GM10248 (cell line): ENCODE measurements around the gene CCDC92B.

Source experiments
- CTCF ChIA-PET: fragments of 300-600 bp; sonication (Branson Sonifier 250); formaldehyde crosslinking; extraction: SDS; loops from one replicate; lab custom pipeline; 2021; ENCODE audit warnings: antibody characterized with exemption; lab: Yijun Ruan, JAX
- POLR2A ChIA-PET: fragments of 350-650 bp; sonication (Branson Sonifier 250); formaldehyde crosslinking; extraction: SDS; loops from one replicate; lab custom pipeline; 2020; ENCODE audit warnings: antibody characterized with exemption; lab: Yijun Ruan, JAX
- DNase-seq: peaks from one replicate; pipeline ENCODE4 v3.0.0; 2012; ENCODE audit errors: extremely low spot score
- TF ChIP-seq, protein P1 (sequence below): IDR thresholded peaks from 2 replicates; pipeline ENCODE4 v1.5.1; 2012; ENCODE audit warnings: mild to moderate bottlenecking, low read depth; ENCODE audit errors: extremely low read depth, missing control alignments, control extremely low read depth

The CCDC92B gene

DNA sequence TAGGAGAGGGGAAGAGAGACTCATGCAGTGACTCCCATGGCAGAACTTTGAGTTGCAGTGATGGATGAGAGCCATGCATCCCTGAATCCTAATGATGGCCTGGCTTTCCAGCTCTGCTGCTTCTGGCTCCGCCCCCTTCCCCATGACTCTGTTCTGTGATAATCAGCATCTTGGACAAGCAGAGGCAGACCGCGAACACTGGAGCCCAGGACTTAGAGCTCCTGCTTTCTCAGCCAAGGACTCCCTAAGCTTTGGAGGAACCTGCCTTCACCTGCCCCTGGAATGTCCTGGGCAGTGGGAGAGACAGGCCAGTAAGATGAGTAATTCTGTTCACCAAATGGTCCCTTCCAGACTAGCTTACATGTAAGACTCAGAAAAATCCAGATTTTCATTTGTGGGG is 12.5 kb downstream of the CCDC92B start:
- ChIA-PET POLR2A (no interaction called here), CTCF (no interaction called here)
- no peak for DNase-seq
- TF ChIP-seq, protein P1, sequence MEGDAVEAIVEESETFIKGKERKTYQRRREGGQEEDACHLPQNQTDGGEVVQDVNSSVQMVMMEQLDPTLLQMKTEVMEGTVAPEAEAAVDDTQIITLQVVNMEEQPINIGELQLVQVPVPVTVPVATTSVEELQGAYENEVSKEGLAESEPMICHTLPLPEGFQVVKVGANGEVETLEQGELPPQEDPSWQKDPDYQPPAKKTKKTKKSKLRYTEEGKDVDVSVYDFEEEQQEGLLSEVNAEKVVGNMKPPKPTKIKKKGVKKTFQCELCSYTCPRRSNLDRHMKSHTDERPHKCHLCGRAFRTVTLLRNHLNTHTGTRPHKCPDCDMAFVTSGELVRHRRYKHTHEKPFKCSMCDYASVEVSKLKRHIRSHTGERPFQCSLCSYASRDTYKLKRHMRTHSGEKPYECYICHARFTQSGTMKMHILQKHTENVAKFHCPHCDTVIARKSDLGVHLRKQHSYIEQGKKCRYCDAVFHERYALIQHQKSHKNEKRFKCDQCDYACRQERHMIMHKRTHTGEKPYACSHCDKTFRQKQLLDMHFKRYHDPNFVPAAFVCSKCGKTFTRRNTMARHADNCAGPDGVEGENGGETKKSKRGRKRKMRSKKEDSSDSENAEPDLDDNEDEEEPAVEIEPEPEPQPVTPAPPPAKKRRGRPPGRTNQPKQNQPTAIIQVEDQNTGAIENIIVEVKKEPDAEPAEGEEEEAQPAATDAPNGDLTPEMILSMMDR: no peak

DNA sequence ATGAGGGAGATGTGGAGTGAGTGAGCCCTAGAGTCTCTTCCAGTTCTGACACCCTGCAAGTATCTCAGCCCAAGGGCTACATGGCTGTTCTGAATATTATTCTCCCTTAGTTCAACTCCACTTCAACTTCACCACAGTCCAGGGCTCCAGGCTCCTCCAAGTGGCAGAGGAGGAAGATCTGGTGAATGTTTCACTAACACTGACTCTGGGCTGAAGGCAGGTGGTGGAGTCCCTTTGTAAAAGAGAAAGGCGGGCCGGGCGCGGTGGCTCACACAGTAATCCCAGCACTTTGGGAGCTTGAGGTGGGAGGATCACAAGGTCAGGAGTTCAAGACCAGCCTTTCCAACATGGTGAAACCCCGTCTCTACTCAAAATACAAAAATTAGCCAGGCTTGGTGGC is 13.6 kb downstream of the CCDC92B start:
- no peak for DNase-seq
- ChIA-PET POLR2A (no interaction called here), CTCF (no interaction called here)
- TF ChIP-seq, protein P1: no peak

DNA sequence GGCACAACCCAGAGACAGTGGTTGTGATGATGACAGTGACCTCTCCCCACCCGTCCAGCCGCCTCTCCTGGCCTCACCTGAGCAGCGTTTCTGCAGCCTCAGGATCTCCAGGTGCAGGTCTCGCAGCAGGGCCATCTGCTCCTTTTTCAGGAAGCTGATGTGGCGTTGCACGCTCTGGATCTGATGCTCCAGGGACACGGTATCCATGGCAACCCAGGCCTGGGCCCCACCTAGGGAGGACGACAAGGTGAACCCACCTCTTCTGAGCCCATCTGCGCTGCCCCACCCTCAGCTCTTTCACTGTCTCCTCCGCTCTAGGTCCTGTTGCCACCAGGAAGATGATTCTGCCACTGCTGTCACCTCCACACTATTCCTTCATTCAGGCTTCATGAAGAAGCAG is 14.5 kb downstream of the CCDC92B start:
- no peak for DNase-seq
- CTCF ChIA-PET: no interaction called here
- TF ChIP-seq, protein P1: no peak
- POLR2A ChIA-PET: no interaction called here

DNA sequence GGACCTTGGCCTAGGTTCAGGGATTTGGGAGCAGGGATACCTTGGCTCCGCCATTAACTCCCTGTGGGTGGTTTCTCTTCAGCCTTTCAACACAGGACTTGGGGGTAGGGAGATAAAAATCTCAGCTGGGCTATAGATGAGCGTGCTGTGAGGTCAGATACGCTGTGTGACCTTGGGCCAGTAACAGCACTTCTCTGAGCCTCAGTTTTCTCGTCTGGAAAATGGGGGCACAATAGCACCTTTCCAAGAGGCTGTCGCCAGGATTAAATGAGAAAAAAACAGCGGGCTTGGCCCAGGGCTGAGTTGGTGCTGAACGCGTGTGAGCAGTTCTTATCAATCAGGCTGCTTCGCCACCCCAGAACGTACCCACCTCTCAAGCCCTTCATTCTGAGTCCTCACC is 17.6 kb downstream of the CCDC92B start:
- POLR2A ChIA-PET: no interaction called here
- TF ChIP-seq, protein P1: no peak
- no peak for DNase-seq
- CTCF ChIA-PET: no interaction called here

DNA sequence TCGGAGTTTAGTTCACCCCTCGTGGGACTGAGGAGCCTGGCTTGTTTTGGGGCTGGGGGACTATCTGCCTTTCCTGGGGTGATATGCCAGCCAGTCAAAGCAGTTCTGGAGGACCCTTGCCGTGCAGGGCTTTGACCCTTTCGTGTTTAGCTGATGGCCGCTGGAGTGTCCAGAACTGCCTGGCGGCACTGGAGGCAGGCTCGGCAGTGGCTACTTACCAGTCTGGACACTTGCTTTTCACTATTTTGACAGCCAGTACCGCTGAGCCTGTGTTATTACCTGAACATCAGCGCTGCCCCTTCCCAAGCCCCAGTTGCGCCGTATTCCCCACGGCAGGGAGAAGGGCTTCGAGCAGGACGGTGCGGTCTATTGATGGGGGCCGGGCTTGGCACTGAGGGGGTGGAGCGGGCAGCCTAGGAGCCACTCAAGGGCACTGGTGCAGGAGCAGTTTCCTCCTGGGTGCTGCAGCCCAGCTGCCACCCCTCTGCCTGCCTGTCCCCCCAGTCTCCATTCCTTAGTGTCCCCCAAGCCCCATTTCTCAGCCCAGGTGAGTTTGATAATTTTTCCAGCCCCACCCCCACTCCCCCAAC is 18.6 kb downstream of the CCDC92B start:
- ChIA-PET CTCF (no interaction called here), POLR2A (no interaction called here)
- TF ChIP-seq, protein P1: no peak
- DNase-seq: no peak

DNA sequence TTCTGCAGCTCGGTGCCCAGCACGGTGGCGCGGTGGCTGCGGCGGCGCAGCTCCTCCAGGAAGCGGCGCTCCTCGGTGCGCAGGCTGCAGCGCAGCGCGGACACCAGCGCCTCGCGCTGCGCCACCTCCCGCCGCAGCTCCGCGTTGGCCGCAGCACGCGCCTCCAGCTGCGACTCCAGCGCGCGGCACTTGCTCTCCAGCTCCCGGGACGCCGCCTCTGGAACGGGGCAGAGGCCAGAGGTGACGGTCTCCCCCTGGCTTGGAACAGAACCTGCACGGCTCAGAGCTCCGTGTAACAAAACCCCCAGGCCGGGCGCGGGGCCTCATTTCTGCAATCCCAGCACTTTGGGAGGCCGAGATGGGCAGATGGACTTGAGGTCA is 24.7 kb downstream of the CCDC92B start:
- TF ChIP-seq, protein P1: peak; percentile 7

More for the DNA sequence above, 24.7 kb downstream of the CCDC92B start:
- no peak for DNase-seq
- POLR2A ChIA-PET: no interaction called here
- CTCF ChIA-PET: no interaction called here
